GM12872 (cell line): ENCODE data around the gene MED25.

ENCODE experiments used
- TF ChIP-seq, protein P1 (sequence below): IDR thresholded peaks from 3 replicates; pipeline ENCODE4 v1.5.1; 2011; ENCODE audit warnings: low read depth, mild to moderate bottlenecking, low read length, moderate library complexity; ENCODE audit not compliant: insufficient read depth

Gene MED25

DNA sequence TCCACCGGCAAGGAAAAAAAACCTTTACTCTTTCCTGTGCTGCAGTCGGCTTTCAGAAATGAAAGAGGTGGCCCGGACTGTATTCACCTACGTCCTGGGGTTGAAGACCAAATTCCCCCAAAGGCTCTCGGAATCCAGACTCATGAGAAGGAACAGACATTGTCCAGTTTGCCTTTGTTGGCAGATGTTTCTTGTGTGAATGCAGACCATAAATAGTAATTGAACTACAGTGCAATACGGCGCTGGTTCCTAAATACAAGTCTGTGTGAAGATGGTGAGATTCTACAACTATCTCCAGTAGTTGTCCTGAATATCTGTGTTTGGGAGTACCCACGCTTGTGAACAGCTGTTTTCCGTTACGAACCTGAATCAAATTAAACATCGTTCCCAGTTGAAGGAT lies 21.6 kb downstream of the MED25 start:
- TF ChIP-seq, protein P1, sequence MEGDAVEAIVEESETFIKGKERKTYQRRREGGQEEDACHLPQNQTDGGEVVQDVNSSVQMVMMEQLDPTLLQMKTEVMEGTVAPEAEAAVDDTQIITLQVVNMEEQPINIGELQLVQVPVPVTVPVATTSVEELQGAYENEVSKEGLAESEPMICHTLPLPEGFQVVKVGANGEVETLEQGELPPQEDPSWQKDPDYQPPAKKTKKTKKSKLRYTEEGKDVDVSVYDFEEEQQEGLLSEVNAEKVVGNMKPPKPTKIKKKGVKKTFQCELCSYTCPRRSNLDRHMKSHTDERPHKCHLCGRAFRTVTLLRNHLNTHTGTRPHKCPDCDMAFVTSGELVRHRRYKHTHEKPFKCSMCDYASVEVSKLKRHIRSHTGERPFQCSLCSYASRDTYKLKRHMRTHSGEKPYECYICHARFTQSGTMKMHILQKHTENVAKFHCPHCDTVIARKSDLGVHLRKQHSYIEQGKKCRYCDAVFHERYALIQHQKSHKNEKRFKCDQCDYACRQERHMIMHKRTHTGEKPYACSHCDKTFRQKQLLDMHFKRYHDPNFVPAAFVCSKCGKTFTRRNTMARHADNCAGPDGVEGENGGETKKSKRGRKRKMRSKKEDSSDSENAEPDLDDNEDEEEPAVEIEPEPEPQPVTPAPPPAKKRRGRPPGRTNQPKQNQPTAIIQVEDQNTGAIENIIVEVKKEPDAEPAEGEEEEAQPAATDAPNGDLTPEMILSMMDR = no peak

DNA sequence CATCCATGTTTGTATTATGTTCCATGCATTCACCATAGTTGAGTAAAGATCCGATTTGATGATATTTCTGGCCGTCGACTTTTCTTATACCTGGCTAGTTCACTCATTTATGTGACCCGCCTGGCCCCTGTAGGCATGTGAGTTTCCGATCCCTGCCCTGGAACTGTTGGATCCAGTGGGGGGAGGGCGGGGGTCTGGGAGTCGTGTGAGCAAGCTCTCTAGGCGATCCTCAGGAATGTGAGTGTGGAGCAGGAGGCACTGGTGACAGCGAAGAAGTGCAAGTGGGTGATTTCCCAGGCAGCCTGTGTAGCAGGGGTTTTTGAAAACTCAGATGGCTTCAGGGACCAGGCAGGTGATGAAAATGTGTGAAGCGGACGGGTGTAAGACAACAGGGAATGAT lies 22.2 kb downstream of the MED25 start:
- TF ChIP-seq, protein P1 = no peak

DNA sequence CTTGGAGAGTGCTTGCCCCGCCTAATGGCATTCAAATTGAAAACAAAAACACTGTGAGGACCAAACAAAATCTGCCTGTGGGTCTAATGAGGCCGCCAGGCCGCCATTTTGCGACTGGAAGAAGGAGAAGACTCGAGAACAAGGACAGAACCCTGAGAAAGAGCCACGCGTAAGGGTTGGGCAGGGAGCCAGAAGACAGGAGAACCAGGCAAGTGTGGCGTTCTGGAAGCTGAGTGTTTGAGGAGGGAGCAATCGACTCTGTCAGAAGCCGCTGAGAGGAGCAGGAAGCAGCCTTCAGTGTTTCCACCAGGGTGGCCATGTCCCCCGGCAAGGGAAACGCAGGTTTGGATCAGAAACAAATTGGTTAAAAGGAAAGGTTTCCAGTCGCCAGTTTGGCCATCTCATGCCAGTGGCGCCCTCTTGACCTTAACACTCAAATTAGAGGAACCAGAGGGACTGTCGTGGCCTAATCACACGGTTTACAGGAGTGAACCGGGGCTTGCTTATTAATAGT lies 22.7 kb downstream of the MED25 start:
- TF ChIP-seq, protein P1 = no peak

DNA sequence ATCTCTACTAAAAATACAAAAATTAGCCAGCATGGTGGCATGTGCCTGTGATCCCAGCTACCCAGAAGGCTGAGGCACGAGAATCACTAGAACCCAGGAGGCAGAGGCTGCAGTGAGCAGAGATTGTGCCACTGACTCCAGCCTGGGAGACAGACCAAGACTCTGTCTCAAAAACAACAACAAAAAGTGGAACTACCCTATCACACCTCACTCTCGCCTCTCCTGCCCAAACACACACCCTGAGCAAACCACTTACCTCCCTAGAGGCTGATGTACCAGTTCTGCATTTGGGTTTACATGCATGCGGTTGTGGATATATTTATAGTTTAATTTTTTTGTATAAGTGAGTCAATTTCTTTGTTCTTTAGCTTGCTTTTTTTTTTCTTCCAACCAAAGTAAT lies 25.2 kb downstream of the MED25 start:
- TF ChIP-seq, protein P1 = no peak

DNA sequence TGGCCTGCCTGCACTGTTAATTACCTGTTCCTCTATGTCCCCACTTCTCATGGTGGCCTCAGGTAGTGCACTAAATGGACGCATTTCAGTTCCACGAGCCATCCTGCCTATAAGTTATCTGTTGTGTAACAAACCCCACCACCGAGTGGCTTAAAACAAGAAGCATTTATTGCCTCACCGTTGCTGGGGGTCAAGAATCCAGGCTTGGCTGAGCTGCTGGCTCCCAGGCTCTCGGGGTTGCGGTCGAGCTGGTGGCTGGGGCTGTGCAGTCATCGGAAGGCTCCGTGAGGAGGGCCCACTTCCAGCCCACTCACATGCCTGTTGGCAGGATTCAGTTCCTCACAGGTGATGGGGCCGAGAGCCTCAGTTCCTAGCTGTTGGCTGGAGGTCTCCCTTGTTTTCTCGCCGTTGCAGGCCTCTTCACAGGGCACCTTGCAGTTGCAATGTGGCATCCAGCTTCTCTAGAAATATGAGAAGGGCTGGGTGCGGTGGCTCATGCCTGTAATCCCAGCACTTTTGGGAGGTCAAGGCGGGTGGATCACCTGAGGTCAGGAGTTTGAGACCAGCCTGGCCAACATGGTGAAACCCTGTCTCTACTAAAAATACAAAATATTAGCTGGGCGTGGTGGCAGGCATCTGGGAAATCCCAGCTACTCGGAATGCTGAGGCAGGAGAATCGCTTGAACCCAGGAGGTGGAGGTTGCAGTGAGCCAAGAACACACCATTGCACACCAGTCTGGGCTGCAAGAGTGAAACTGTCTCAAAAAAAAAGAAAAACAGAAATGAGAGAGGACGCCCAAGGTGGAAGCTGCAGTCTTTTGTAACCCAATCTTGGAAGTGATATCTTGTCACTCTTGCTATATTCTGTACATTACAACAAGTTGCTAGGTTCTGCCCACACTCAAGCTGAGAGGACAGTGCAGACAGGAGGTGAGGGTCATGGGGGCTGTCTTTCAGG lies 26.3 kb downstream of the MED25 start:
- TF ChIP-seq, protein P1 = no peak

DNA sequence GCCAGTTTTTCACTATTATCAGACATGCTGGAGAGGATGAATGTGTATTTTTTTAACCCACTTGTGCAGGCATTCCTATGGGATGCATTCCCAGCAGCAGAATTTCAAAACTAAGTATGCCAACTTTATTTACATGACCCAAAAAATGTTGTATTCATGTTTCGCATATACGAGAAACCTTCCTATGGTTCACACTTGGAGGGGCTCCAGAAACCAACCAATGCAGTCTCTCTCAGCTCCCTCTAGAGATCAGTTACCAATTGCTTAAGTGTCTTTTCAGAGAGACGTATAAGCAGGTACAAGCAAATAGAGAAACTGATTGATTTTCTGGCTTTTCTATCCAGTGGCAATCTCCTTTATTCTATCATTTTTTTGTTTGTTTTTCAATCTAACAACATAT lies 27.3 kb downstream of the MED25 start:
- TF ChIP-seq, protein P1 = no peak

DNA sequence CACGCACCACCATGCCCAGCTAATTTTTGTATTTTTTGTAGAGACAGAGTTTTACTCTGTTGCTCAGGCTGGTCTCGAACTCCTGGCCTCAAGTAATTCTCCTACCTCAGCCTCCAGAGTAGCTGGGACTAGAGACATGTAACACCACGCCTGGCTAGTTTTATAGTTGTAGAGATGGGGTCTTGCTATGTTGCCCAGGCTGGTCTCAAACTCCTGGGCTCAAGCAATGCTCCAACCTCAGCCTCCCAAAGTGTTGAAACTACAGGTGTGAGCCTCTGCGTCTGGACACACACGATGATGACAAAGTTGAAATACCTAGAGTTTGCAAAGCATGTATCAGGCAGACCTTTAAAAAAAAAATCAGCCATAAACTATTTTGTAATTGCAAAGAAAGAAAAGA lies 28.3 kb downstream of the MED25 start:
- TF ChIP-seq, protein P1 = no peak
